IPS-15b (cell line): Measurements from ENCODE around the gene LDB3.

Experiments
- H3K27me3 ChIP-seq: one replicate; pipeline ENCODE4 v1.6.1; 2013; ENCODE audit warnings: low read length; ENCODE audit not compliant: control insufficient read depth, insufficient read depth
- H3K36me3 ChIP-seq: one replicate; pipeline ENCODE4 v1.6.1; 2013; ENCODE audit warnings: low read length; ENCODE audit not compliant: control insufficient read depth, insufficient read depth
- H3K4me1 ChIP-seq: one replicate; pipeline ENCODE4 v1.6.1; 2013; ENCODE audit warnings: mild to moderate bottlenecking, low read length; ENCODE audit not compliant: control insufficient read depth, insufficient read depth
- H3K4me3 ChIP-seq: one replicate; pipeline ENCODE4 v1.5.1; 2013; ENCODE audit warnings: low read depth, low read length
- H3K9ac ChIP-seq: one replicate; pipeline ENCODE4 v1.6.1; 2013; ENCODE audit warnings: low read depth, mild to moderate bottlenecking, low read length
- H3K9me3 ChIP-seq: one replicate; pipeline ENCODE4 v1.6.1; 2013; ENCODE audit warnings: mild to moderate bottlenecking, low read length; ENCODE audit not compliant: control insufficient read depth, insufficient read depth

LDB3 gene

GRCh38 chr10:86652361-86653202, 15.7 kb upstream of the LDB3 start:
- H3K4me1 ChIP-seq, result no peaks in the 10 kb centered on the region
- H3K36me3 ChIP-seq, result no peaks in the 10 kb centered on the region
- no peaks in the 10 kb centered on the region for H3K9me3 ChIP-seq
- H3K9ac ChIP-seq, result no peak overlapping the region
- H3K27me3 ChIP-seq, result no peaks in the 10 kb centered on the region
- H3K4me3 ChIP-seq, result no peak overlapping the region

GRCh38 chr10:86653379-86653778, 14.9 kb upstream of the LDB3 start:
- H3K4me3 ChIP-seq, result no peak overlapping the region
- H3K36me3 ChIP-seq, result no peaks in the 10 kb centered on the region
- H3K27me3 ChIP-seq, result no peaks in the 10 kb centered on the region
- no peaks in the 10 kb centered on the region for H3K4me1 ChIP-seq
- no peaks in the 10 kb centered on the region for H3K9me3 ChIP-seq
- H3K9ac ChIP-seq, result no peak overlapping the region

- Histone ChIP-seq H3K9me3 (no peaks in the 10 kb centered on the region), H3K27me3 (no peaks in the 10 kb centered on the region), H3K9ac (no peak overlapping the region), H3K4me3 (no peak overlapping the region), H3K4me1 (no peaks in the 10 kb centered on the region), H3K36me3 (no peaks in the 10 kb centered on the region)
Measured at GRCh38 chr10:86653987-86654386, 14.3 kb upstream of the LDB3 start.

- no peak within 1 kb of the TSS for H3K4me3 ChIP-seq
- no peaks in the 10 kb centered on the region for H3K27me3 ChIP-seq
- H3K4me1 ChIP-seq, result no peaks in the 10 kb centered on the region
- no peaks in the 10 kb centered on the region for H3K9me3 ChIP-seq
- no peaks in the 10 kb centered on the region for H3K36me3 ChIP-seq
- H3K9ac ChIP-seq, result no peak within 1 kb of the TSS
Measured at GRCh38 chr10:86654411-86655172, 13.7 kb upstream of the LDB3 start, which contains the start of gene OPN4. OPN4 (plus strand) TSS chr10:86654547; CDS start chr10:86654784, 237 bp downstream.

- Histone ChIP-seq H3K9me3 (no peaks in the 10 kb centered on the region), H3K4me1 (no peaks in the 10 kb centered on the region), H3K27me3 (no peaks in the 10 kb centered on the region), H3K4me3 (no peak overlapping the region), H3K36me3 (no peaks in the 10 kb centered on the region), H3K9ac (no peak overlapping the region)
Measured at GRCh38 chr10:86655173-86655540, 13.2 kb upstream of the LDB3 start.

- H3K9ac ChIP-seq, result no peak overlapping the region
- H3K36me3 ChIP-seq, result no peaks in the 10 kb centered on the region
- H3K27me3 ChIP-seq, result no peaks in the 10 kb centered on the region
- H3K4me3 ChIP-seq, result no peak overlapping the region
- no peaks in the 10 kb centered on the region for H3K4me1 ChIP-seq
- H3K9me3 ChIP-seq, result no peaks in the 10 kb centered on the region
Measured at GRCh38 chr10:86655596-86655995, 12.7 kb upstream of the LDB3 start.

- Histone ChIP-seq H3K9me3 (no peaks in the 10 kb centered on the region), H3K4me3 (no peak overlapping the region), H3K27me3 (no peaks in the 10 kb centered on the region), H3K9ac (no peak overlapping the region), H3K36me3 (no peaks in the 10 kb centered on the region), H3K4me1 (no peaks in the 10 kb centered on the region)
Measured at GRCh38 chr10:86657011-86657395, 11.3 kb upstream of the LDB3 start.

- Histone ChIP-seq H3K4me1 (no peaks in the 10 kb centered on the region), H3K9ac (no peak overlapping the region), H3K36me3 (no peaks in the 10 kb centered on the region), H3K27me3 (no peaks in the 10 kb centered on the region), H3K9me3 (no peaks in the 10 kb centered on the region), H3K4me3 (no peak overlapping the region)
Measured at GRCh38 chr10:86657396-86658011, 10.8 kb upstream of the LDB3 start.

- H3K4me1 ChIP-seq, result no peaks in the 10 kb centered on the region
- no peak overlapping the region for H3K9ac ChIP-seq
- H3K9me3 ChIP-seq, result no peaks in the 10 kb centered on the region
- no peaks in the 10 kb centered on the region for H3K36me3 ChIP-seq
- no peak overlapping the region for H3K4me3 ChIP-seq
- H3K27me3 ChIP-seq, result no peaks in the 10 kb centered on the region
Measured at GRCh38 chr10:86658261-86658741, 10.0 kb upstream of the LDB3 start.

- Histone ChIP-seq H3K36me3 (no peaks in the 10 kb centered on the region), H3K27me3 (no peaks in the 10 kb centered on the region), H3K4me3 (no peak overlapping the region), H3K9me3 (no peaks in the 10 kb centered on the region), H3K4me1 (no peaks in the 10 kb centered on the region), H3K9ac (no peak overlapping the region)
Measured at GRCh38 chr10:86658751-86659150, 9.6 kb upstream of the LDB3 start.

- no peaks in the 10 kb centered on the region for H3K4me1 ChIP-seq
- no peak overlapping the region for H3K4me3 ChIP-seq
- no peaks in the 10 kb centered on the region for H3K27me3 ChIP-seq
- no peak overlapping the region for H3K9ac ChIP-seq
- no peaks in the 10 kb centered on the region for H3K9me3 ChIP-seq
- H3K36me3 ChIP-seq, result no peaks in the 10 kb centered on the region
Measured at GRCh38 chr10:86659161-86659691, 9.1 kb upstream of the LDB3 start.
